HG03045 (cell line): ENCODE data around the gene EFCAB6.

Source experiments
- ATAC-seq: cut with Tn5 transposase; IDR thresholded peaks from one replicate; pipeline ENCODE4 v1.9.1; 2021; ENCODE audit warnings: mild to moderate bottlenecking, moderate library complexity; ENCODE audit not compliant: unreplicated experiment

EFCAB6 gene

GRCh38 chr22:43848366-43849171 lies 36.5 kb upstream of the EFCAB6 start:
- ATAC-seq = no peak

GRCh38 chr22:43847376-43848289 lies 35.5 kb upstream of the EFCAB6 start:
- no peak for ATAC-seq

DNA sequence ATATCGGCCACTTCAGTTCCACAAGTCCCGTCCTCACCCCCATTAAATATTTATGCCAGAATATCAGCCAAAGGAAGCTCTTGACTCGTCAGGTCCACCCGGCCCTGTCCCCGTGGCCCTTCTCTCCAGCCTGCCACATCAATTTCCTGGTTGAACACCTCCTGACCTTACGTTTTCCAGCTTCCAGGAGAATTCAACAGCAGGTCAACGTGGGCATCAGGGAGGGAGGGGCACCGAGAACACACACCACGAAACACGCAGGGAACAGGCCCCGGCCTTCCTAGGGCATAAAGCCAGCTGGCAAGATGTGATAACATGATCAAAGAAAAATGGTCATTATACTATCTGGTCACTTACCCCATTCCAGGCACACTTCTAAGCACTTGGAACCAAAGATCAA lies 34.9 kb upstream of the EFCAB6 start:
- no peak for ATAC-seq

DNA sequence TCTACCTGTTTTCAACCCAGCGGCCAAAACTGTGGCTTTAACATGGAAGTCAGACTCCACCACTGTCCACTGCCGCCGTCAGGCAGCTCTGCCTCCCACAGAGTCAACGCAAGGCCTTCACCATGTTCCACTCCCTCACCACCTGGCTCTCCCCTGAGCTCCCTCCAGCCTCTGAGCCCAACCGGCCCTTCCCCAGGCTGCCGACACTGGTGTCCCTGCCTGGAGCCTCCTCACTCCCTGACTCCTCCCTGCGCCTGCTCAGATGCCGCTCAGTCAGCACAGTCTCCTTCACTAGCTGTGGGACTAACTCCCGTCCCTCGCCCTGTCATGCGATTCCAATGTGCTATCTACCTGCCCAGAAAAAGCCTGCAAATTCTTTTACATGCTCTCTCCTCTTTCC lies 33.9 kb upstream of the EFCAB6 start:
- ATAC-seq = no peak

DNA sequence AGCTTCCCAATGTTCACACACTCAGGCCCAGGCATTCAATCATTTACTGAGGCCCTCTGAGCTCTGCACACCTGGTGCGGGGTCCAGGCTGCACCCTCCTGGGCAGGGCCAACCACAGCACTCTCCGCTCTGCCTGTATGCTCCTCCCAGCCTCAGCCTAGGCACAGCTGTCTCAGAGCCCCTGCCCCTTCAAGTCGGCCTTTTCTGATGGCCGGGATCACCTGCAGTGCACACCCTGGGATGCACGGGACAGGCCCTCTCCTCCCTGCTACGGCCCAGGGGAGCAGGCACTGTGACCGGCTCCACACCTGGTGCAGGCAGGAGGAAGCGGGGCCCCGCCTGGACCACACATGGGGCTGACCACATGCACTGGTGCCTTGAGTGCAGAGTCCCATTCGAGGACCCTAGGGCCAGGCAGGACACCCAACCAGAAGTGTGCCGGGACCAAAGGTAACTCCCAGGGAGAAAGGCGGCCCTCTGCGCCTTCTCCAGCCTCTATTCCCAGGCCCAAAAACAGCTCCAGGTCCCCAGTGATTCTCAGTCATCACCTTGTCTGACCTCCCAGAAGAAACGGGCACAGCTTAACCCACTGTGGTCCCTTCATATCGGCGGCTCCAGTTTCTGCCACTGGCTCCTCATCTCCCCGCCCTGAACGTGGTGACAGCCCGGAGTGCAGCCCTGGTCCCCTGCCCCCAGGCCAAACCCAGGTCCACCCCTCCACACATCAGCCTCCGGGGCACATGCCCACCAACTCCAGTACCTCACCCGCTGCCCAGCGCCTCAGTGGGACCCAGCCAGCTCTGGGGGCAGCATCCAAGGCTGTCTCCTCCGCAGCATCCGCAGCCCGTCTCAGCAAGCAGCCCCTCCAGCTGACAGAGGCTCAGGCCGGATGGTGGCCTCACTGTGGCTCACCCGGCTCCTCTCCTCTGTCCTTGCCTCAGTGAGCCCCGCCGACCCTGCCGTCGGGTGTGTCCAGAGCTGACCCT lies 32.7 kb upstream of the EFCAB6 start:
- no peak for ATAC-seq

- no peak for ATAC-seq
Observed at GRCh38 chr22:43843783-43844530, 31.9 kb upstream of the EFCAB6 start.

GRCh38 chr22:43841742-43842141 lies 29.6 kb upstream of the EFCAB6 start:
- ATAC-seq = no peak

DNA sequence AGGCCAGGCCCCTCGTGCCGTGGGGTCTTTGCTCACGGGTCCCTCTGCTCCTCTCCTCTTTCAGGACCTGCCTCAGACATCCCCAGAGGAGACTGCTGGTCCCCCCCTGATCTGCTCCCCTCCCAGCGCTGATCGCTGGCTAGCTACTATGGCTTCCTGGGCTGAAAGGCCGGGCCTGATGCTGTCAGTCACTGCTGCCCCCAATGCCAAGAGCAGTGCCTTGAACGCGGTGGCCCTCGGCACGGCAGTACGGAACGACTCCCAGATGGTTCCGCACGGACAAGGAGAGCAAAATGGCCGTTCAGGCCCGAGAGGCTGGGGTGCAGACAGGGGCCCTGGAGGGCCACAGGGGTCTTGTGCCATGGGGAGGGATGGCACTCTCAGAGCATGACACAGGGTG lies 28.7 kb upstream of the EFCAB6 start:
- no peak for ATAC-seq

DNA sequence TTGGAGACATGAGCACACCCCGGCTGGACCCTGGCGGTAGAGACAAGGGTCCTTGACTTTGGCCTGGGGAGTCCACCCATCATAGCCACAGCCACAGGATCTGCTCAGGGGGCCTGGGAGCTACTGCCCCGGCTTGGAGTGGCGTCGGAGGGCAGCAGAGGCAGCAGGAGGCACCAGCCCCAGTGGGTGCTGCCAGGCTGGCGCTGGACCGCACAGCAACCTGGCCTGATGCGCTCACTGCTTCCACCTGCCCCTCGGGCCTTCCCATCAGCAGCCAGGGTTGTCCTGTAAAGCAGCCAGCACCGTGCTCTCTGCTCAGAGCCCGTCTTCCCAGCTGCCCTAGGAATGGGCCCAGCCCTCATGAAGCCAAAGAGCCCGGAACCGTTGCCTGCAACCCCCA lies 28.3 kb upstream of the EFCAB6 start:
- no peak for ATAC-seq

DNA sequence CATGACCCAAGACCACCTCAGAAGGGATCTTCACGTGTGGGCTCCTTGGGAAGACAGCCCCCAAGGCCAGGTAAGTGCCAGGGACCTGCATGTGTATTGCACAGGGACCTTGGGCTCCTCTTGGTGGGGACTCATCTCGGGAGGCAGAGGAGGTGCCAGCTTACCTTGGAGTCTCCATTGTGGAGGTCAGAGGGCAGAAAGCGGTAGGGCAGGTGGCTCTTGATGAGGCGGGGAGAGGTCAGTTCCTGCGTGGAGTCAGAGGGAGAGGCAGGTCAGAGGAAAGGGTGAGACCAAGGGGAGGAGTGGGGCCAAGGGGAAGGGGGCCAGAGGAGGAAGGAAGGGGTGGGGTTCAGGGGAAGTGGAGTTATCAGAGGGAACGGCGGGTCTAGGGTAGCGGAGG lies 27.7 kb upstream of the EFCAB6 start:
- no peak for ATAC-seq

DNA sequence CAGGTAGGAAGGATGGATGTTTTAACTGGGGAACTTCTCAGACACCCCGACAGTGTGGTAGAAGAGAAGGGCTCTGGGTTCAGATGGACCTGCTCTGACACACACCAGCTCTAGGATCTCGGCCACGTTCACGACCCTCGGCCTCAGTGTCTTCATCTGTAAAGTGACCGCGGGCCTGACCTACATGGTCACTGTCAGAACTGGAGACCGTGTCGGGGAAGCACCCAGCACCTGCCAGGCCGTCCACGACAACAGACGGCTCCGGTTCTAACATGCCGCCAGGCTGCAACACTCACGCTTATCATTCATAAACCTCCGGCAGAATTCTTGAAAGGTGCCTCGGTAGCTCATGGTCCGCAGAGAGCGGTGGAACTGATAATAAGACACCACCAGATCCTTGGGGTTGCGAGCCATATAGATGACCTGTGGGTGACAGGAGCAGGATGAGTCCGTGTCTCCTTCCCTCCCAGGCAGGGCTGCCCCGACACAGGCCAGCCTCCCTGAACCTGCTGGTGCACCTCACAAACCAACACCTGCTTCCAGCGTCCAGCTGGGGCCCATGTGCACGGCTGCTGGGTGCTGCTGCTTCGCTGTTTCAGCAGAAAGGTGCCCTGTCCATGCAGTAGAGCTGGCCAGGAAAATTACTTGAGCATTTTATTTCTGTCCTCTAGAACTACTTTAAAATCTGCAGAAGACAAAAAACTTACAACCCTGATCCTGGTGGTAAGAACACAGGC lies 26.6 kb upstream of the EFCAB6 start:
- no peak for ATAC-seq

DNA sequence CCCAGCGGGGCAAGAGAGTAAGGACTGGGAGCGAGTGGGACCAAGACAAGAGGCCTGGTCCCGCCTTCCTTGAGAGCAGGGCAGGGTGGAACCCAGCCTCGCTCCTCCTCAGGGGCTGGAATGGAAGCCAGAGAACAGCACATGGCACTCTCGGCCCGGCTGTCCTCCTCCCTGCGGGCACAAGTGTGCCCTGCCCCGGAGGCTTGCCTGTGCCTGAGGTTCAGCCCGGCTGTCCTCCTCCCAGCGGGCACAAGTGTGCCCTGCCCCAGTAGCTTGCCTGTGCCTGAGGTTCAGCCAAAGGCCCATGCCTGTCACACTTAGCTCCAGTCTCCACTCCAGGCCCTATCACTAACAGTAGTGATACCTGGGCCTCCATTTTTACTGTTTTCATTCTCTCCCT lies 26.1 kb upstream of the EFCAB6 start:
- no peak for ATAC-seq

GRCh38 chr22:43837666-43838065 lies 25.6 kb upstream of the EFCAB6 start:
- no peak for ATAC-seq

GRCh38 chr22:43835736-43836135 lies 23.6 kb upstream of the EFCAB6 start:
- no peak for ATAC-seq

DNA sequence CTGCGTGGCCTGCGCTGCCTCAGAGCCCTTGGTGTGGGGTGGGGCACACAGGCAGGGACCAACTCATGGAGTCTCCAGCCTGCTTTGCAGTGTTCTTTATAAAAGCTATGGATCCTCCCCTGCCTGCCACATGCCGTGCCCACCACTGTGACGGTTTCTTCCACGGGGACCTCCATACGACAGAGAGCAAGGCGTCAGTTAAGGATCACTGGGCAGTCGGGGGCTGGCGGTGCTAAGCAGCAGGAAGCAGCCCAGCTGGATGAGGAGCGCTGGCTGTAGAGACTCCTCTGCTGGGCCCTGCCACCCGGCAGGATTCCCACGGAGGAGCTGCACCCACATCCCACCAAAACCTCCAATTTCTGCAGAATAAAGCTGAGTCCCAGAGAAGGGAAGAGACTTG lies 23.1 kb upstream of the EFCAB6 start:
- ATAC-seq = no peak

- ATAC-seq = no peak
Observed at GRCh38 chr22:43833286-43834240, 21.5 kb upstream of the EFCAB6 start.

- no peak for ATAC-seq
Observed at GRCh38 chr22:43832393-43833265, 20.5 kb upstream of the EFCAB6 start.
